ENCODE measurements around the gene JAM3.
"Not testable (repeated sequence)": the region's sequence is repeated elsewhere in the genome, so short reads cannot be mapped to it uniquely, and the experiment has no call there.

Gene JAM3

GRCh38 chr11:134176284-134176683 lies 107.4 kb downstream of the JAM3 start:
- no peak for DNase-seq (ENCODE audit: low spot score)
- FAIRE-seq: no peak

- no peak for FAIRE-seq
These were observed 109.3 kb downstream of the JAM3 start for GRCh38 chr11:134178032-134178674.

GRCh38 chr11:134181707-134182106 lies 112.8 kb downstream of the JAM3 start:
- FAIRE-seq: no peak
- no peak for DNase-seq (ENCODE audit: low spot score)

More at GRCh38 chr11:134178032-134178674, 109.3 kb downstream of the JAM3 start:
- DNase-seq (ENCODE audit: low spot score): no peak

GRCh38 chr11:134188092-134188491 lies 119.2 kb downstream of the JAM3 start:
- FAIRE-seq; DNase-seq (ENCODE audit: low spot score): not testable (repeated sequence)

GRCh38 chr11:134196756-134197155 lies 127.9 kb downstream of the JAM3 start:
- DNase-seq (ENCODE audit: low spot score): no peak
- FAIRE-seq: no peak

- no peak for FAIRE-seq
These were observed 130.7 kb downstream of the JAM3 start for GRCh38 chr11:134199531-134199930.

GRCh38 chr11:134200688-134201087 lies 131.8 kb downstream of the JAM3 start:
- FAIRE-seq (no peak), DNase-seq (ENCODE audit: low spot score) (no peak)

More at GRCh38 chr11:134199531-134199930, 130.7 kb downstream of the JAM3 start:
- DNase-seq (ENCODE audit: low spot score): no peak

Measured in RCC 7860 (cell line).